ENCODE data around the gene GIPC2. TPM values are rescaled to one million over a fixed set of nuclear protein-coding genes. Genes with fewer than 3 reads are reported as not detected.

The GIPC2 gene
- total and polyA plus RNA-seq, 2 of the 4 experiments (the other 2 are of a cell fraction) = 0.07 to 0.18 TPM

DNA sequence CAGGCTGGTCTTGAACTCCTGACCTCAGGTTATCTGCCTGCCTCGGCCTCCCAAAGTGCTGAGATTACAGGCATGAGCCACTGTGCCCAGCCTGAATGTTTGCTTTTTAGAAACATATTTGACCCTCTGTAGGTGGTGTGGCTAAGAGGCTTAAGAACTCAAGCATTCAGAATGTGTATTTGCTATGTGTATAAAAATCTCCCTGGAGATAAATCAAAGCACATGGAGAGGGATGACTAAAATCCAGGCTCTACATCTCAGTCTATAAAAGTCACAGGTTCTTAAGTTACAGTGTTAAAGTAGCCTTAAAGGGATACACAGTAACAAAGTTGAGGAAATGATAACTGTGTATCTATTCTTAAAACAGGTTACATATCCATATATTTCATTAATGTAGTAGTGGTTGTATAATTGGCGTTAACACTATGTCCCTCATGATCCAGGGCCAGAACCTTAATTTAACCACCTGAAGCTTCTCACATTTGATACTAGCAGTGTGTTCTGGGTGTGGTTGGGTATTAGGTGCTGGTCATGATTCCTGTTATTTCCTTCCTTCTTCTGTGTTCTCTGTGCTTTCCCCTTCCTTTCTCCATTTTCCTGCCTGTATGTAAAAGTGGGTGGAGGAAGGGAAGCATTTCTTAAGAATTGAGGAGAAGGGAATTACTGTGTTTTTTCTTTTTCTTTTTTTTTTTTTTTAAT, 16.2 kb downstream of the GIPC2 start:
- Histone ChIP-seq H3K4me3 (ENCODE audit: insufficient read depth, low read depth, low read length) (no peak overlapping the region), H2AFZ (replicated peaks; ENCODE audit: low read length, poor library complexity) (no peak overlapping the region), H2BK20ac (ENCODE audit: low read depth, low read length) (no peak overlapping the region), H3K27ac (ENCODE audit: insufficient read depth, low read length) (no peak overlapping the region), H3K79me1 (ENCODE audit: low read depth in 1 of 2, low read length in 2 of 2) (no peaks in the 10 kb centered on the region), H3K9me1 (ENCODE audit: insufficient read depth, low read length) (no peaks in the 10 kb centered on the region), H2AK9ac (replicated peaks; ENCODE audit: low read depth, low read length, poor library complexity) (no peak overlapping the region), H3K4me1 (ENCODE audit: control insufficient read depth, insufficient read depth, low read length) (peaks cover 4% of the 10 kb centered on the region), H3K36me3 (ENCODE audit: control insufficient read depth, insufficient read depth, low read length) (no peaks in the 10 kb centered on the region), H2BK15ac (ENCODE audit: low read depth, low read length) (no peak overlapping the region), H4K91ac (ENCODE audit: insufficient read depth, low read depth, low read length) (no peak overlapping the region), H4K8ac (ENCODE audit: low read depth in 2 of 2, low read length in 2 of 2) (no peak overlapping the region), H3K14ac (replicated peaks; ENCODE audit: low read depth, low read length) (no peak overlapping the region), H3K56ac (ENCODE audit: extremely low read depth, insufficient read depth, low read length) (no peak overlapping the region), H3K23ac (ENCODE audit: low read depth, low read length) (no peak overlapping the region), H3K9ac (ENCODE audit: low read depth, low read length) (no peak overlapping the region), H2BK5ac (ENCODE audit: low read depth, low read length, poor library complexity, severe bottlenecking) (peak overlapping the region; percentile 37), H4K5ac (ENCODE audit: low read depth, low read length) (no peak overlapping the region; the same call in 1 of the 2 replicates), H3K4ac (ENCODE audit: low read depth, low read length) (no peak overlapping the region), H3K27me3 (ENCODE audit: control insufficient read depth, insufficient read depth, low read length) (no peaks in the 10 kb centered on the region), H2AK5ac (ENCODE audit: low read depth, low read length) (no peak overlapping the region), H3K9me3 (ENCODE audit: control insufficient read depth, insufficient read depth, low read length) (no peaks in the 10 kb centered on the region), H4K20me1 (ENCODE audit: insufficient read depth, low read length) (no peaks in the 10 kb centered on the region), H3K4me2 (ENCODE audit: low read depth, low read length) (no peak overlapping the region), H3K18ac (ENCODE audit: low read depth, low read length) (peak overlapping the region; percentile 7; the same call in 1 of the 2 replicates), H2BK120ac (ENCODE audit: low read depth, low read length) (no peak overlapping the region)
- in situ Hi-C loops (cut with MboI; ENCODE audit: low sequenced_read_pairs) = no loop called here
- TF ChIP-seq FOS (IDR thresholded peaks at IDR 0.05; ENCODE audit: low read depth, low read length) (no peak), CEBPB (IDR thresholded peaks at IDR 0.05; ENCODE audit: low read depth, low read length) (no peak), CHD1 (IDR thresholded peaks at IDR 0.05; ENCODE audit: low read depth, low read length) (no peak), ELK1 (IDR thresholded peaks at IDR 0.05; ENCODE audit: borderline replicate concordance, low read depth, low read length) (no peak), RAD21 (IDR thresholded peaks at IDR 0.05; ENCODE audit: low read length) (0 out of 2 replicates have a peak, but pooled peaks have one; percentile 21), RFX5 (IDR thresholded peaks at IDR 0.05; ENCODE audit: low read depth, low read length) (no peak), MAFK (IDR thresholded peaks at IDR 0.05; ENCODE audit: low read depth, low read length) (no peak), MXI1 (IDR thresholded peaks at IDR 0.05; ENCODE audit: borderline replicate concordance, low read depth, low read length) (0 out of 2 replicates have a peak, but pooled peaks have one; percentile 39), POLR2A (IDR thresholded peaks at IDR 0.05; ENCODE audit: low read depth, low read length) (no peak), SMC3 (IDR thresholded peaks at IDR 0.05; ENCODE audit: low read depth, low read length) (no peak), BHLHE40 (IDR thresholded peaks at IDR 0.05; ENCODE audit: low read depth, low read length) (no peak), NFE2L2 (IDR thresholded peaks at IDR 0.05; ENCODE audit: low read depth, low read length) (no peak), MAZ (IDR thresholded peaks at IDR 0.05; ENCODE audit: borderline replicate concordance, low read depth, low read length) (no peak), RCOR1 (IDR thresholded peaks at IDR 0.05; ENCODE audit: insufficient replicate concordance, low read length) (no peak)
- TF ChIP-seq, protein P1, sequence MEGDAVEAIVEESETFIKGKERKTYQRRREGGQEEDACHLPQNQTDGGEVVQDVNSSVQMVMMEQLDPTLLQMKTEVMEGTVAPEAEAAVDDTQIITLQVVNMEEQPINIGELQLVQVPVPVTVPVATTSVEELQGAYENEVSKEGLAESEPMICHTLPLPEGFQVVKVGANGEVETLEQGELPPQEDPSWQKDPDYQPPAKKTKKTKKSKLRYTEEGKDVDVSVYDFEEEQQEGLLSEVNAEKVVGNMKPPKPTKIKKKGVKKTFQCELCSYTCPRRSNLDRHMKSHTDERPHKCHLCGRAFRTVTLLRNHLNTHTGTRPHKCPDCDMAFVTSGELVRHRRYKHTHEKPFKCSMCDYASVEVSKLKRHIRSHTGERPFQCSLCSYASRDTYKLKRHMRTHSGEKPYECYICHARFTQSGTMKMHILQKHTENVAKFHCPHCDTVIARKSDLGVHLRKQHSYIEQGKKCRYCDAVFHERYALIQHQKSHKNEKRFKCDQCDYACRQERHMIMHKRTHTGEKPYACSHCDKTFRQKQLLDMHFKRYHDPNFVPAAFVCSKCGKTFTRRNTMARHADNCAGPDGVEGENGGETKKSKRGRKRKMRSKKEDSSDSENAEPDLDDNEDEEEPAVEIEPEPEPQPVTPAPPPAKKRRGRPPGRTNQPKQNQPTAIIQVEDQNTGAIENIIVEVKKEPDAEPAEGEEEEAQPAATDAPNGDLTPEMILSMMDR (conservative IDR thresholded peaks at IDR 0.05; ENCODE audit: low read depth, low read length) = no peak
- TF ChIP-seq, protein P2, sequence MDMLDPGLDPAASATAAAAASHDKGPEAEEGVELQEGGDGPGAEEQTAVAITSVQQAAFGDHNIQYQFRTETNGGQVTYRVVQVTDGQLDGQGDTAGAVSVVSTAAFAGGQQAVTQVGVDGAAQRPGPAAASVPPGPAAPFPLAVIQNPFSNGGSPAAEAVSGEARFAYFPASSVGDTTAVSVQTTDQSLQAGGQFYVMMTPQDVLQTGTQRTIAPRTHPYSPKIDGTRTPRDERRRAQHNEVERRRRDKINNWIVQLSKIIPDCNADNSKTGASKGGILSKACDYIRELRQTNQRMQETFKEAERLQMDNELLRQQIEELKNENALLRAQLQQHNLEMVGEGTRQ (IDR thresholded peaks at IDR 0.05; ENCODE audit: low read depth, low read length) = no peak
- peak; percentile 94 for DNase-seq
- CTCF ChIA-PET = interaction anchor here (0.9 kb wide), 1 partner anchor 24 kb away, joined by 4 read pairs; no protein-coding TSS in a partner anchor
- intact Hi-C loops (cut with micrococcal nuclease) = no loop called here
- dilution Hi-C loops (cut with HindIII; ENCODE audit: low sequenced_read_pairs, unreplicated experiment) = no loop called here
- no CpG with 5 or more reads among the region's 2 CpGs for WGBS, 2 experiments (ENCODE audit: extremely low coverage in 2 of 2, insufficient read length in 1 of 2)
- BruUV-seq (replicated peaks) = no TSS peak
- POLR2A ChIA-PET (ENCODE audit: unreplicated experiment) = no interaction called here
- peak; percentile 92 for ATAC-seq (ENCODE audit: low read depth)

Data from IMR-90 (cell line).